ENCODE data around the gene ACAD8.

DNA sequence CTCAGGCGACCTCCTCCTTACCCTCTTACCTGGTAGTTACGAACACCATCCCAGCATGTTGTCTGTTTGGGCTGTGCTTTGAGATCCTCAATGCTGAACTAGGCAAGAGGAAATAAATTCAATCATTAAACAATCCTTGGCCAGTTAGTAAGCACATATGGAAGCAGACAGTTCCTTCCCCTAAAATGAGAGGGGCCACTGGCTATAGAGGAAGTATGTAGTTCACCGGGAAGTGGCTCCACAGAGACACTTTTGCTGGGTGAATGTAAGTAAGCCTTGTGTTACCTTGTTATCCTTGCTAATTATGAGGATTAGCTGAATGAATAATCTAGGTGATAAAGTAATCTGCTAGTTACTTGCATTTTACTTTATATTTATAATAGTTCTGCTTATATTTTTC lies 3.1 kb upstream of the ACAD8 start:
- TF ChIP-seq, protein P1, sequence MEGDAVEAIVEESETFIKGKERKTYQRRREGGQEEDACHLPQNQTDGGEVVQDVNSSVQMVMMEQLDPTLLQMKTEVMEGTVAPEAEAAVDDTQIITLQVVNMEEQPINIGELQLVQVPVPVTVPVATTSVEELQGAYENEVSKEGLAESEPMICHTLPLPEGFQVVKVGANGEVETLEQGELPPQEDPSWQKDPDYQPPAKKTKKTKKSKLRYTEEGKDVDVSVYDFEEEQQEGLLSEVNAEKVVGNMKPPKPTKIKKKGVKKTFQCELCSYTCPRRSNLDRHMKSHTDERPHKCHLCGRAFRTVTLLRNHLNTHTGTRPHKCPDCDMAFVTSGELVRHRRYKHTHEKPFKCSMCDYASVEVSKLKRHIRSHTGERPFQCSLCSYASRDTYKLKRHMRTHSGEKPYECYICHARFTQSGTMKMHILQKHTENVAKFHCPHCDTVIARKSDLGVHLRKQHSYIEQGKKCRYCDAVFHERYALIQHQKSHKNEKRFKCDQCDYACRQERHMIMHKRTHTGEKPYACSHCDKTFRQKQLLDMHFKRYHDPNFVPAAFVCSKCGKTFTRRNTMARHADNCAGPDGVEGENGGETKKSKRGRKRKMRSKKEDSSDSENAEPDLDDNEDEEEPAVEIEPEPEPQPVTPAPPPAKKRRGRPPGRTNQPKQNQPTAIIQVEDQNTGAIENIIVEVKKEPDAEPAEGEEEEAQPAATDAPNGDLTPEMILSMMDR (IDR thresholded peaks at IDR 0.05), result no peak
- TF ChIP-seq POLR2A (IDR thresholded peaks at IDR 0.05), result no peak

All from testis (tissue), 2 donors.